Fibroblast of lung (primary cell): ENCODE results near the gene NOSTRIN. TPM values are rescaled to one million over a fixed set of nuclear protein-coding genes. Genes with fewer than 3 reads are reported as not detected.

Experiments used
- DNase-seq, 2 donors: peaks; one replicate each; pipeline versions ENCODE4 v3.0.0 to v3.0.0-alpha.2; 2010; ENCODE audit warnings: low read depth in 2 of 2
- H2AFZ ChIP-seq: 2 replicates; pipeline ENCODE4 v1.5.1; 2012; ENCODE audit warnings: low read length, control low read depth, inconsistent platforms
- H3K27ac ChIP-seq: 2 replicates; pipeline ENCODE4 v1.5.1; 2011; ENCODE audit warnings: low read length, control low read depth; ENCODE audit not compliant: insufficient read depth
- H3K27me3 ChIP-seq: 2 replicates; pipeline ENCODE4 v1.5.1; 2011; ENCODE audit warnings: mild to moderate bottlenecking, low read length; ENCODE audit not compliant: control insufficient read depth, insufficient read depth
- H3K36me3 ChIP-seq: 2 replicates; pipeline ENCODE4 v1.5.1; 2011; ENCODE audit warnings: low read length; ENCODE audit not compliant: control insufficient read depth, insufficient read depth
- H3K4me1 ChIP-seq: 2 replicates; pipeline ENCODE4 v1.5.1; 2011; ENCODE audit warnings: low read length; ENCODE audit not compliant: control insufficient read depth, insufficient read depth; ENCODE audit errors: extremely low read depth
- H3K4me2 ChIP-seq: 2 replicates; pipeline ENCODE4 v1.5.1; 2011; ENCODE audit warnings: low read length, control low read depth; ENCODE audit not compliant: insufficient read depth; ENCODE audit errors: extremely low read depth
- H3K4me3 ChIP-seq, 4 experiments: fragments of 200-600 bp in 1 of 4; sonication (generic) in 1 of 4; replicated peaks in 1 of 4; 2 replicates each; pipeline ENCODE4 v1.5.1; 2011 to 2016; ENCODE audit warnings: low read length in 4 of 4, low read depth in 3 of 4, mild to moderate bottlenecking in 3 of 4, control low read depth in 2 of 4, inconsistent platforms in 1 of 4, mixed read lengths in 1 of 4; ENCODE audit not compliant: insufficient read depth in 1 of 4; ENCODE audit errors: control extremely low read depth in 1 of 4
- H3K79me2 ChIP-seq: 2 replicates; pipeline ENCODE4 v1.5.1; 2012; ENCODE audit warnings: mild to moderate bottlenecking, low read length, inconsistent platforms; ENCODE audit not compliant: control insufficient read depth, insufficient read depth
- H3K9ac ChIP-seq: 2 replicates; pipeline ENCODE4 v1.5.1; 2011; ENCODE audit warnings: mild to moderate bottlenecking, low read length, control low read depth; ENCODE audit not compliant: insufficient read depth
- H3K9me3 ChIP-seq: 2 replicates; pipeline ENCODE4 v1.5.1; 2012; ENCODE audit warnings: low read depth, low read length; ENCODE audit not compliant: control insufficient read depth, insufficient read depth
- H4K20me1 ChIP-seq: 2 replicates; pipeline ENCODE4 v1.5.1; 2011; ENCODE audit warnings: low read length; ENCODE audit not compliant: control insufficient read depth, insufficient read depth; ENCODE audit errors: extremely low read depth
- EZH2 ChIP-seq: IDR thresholded peaks from 2 replicates; pipeline ENCODE4 v1.5.1; 2012; ENCODE audit warnings: low read length, control low read depth, mild to moderate bottlenecking; ENCODE audit errors: missing control alignments
- polyA plus RNA-seq, 2 donors: library from polyadenylated mRNA; depleted of rRNA in 1 of 2; stranded (reverse) in 1 of 2; unstranded in 1 of 2; fragments of >200 nt; gene quantifications; 2 replicates each; pipeline ENCODE4 v1.2.1, GENCODE V29; 2011 to 2012; ENCODE audit warnings: missing spikeins in 1 of 2
- total RNA-seq: library from RNA; depleted of rRNA; stranded (reverse); fragments of >200 nt; gene quantifications from 2 replicates; pipeline ENCODE4 v1.2.1, GENCODE V29; 2014
- TF ChIP-seq, protein P1 (sequence below), 2 donors: IDR thresholded peaks in 1 of 2; conservative IDR thresholded peaks in 1 of 2; 1 replicate in 1 of 2; 2 replicates in 1 of 2; pipeline ENCODE4 v1.5.1; 2011 to 2012; ENCODE audit warnings: low read length in 2 of 2, control low read depth in 1 of 2, inconsistent platforms in 1 of 2, low read depth in 1 of 2, mild to moderate bottlenecking in 1 of 2

Gene NOSTRIN
- total and polyA plus RNA-seq, 2 donors (not counting 1 experiment from before 2014, with no cell fraction given) = 0.50 to 1.3 TPM

- Histone ChIP-seq H3K27ac (no peak overlapping the region), H3K36me3 (no peaks in the 10 kb centered on the region), H3K9me3 (no peaks in the 10 kb centered on the region), H3K4me2 (no peak overlapping the region), H3K4me1 (no peaks in the 10 kb centered on the region), H3K27me3 (no peaks in the 10 kb centered on the region), H3K79me2 (no peaks in the 10 kb centered on the region), H2AFZ (no peak overlapping the region), H3K9ac (no peak overlapping the region), H4K20me1 (no peaks in the 10 kb centered on the region), H3K4me3 (no peak overlapping the region)
- DNase-seq = no peak
- TF ChIP-seq EZH2 = no peak
- TF ChIP-seq, protein P1, sequence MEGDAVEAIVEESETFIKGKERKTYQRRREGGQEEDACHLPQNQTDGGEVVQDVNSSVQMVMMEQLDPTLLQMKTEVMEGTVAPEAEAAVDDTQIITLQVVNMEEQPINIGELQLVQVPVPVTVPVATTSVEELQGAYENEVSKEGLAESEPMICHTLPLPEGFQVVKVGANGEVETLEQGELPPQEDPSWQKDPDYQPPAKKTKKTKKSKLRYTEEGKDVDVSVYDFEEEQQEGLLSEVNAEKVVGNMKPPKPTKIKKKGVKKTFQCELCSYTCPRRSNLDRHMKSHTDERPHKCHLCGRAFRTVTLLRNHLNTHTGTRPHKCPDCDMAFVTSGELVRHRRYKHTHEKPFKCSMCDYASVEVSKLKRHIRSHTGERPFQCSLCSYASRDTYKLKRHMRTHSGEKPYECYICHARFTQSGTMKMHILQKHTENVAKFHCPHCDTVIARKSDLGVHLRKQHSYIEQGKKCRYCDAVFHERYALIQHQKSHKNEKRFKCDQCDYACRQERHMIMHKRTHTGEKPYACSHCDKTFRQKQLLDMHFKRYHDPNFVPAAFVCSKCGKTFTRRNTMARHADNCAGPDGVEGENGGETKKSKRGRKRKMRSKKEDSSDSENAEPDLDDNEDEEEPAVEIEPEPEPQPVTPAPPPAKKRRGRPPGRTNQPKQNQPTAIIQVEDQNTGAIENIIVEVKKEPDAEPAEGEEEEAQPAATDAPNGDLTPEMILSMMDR (conservative IDR thresholded peaks at IDR 0.05 in 1 of 2, IDR thresholded peaks at IDR 0.05 in 1 of 2; ENCODE audit: low read depth in 1 of 2, low read length in 2 of 2) = no peak
Measured at GRCh38 chr2:168775837-168776236, 26.6 kb upstream of the NOSTRIN start.

DNA sequence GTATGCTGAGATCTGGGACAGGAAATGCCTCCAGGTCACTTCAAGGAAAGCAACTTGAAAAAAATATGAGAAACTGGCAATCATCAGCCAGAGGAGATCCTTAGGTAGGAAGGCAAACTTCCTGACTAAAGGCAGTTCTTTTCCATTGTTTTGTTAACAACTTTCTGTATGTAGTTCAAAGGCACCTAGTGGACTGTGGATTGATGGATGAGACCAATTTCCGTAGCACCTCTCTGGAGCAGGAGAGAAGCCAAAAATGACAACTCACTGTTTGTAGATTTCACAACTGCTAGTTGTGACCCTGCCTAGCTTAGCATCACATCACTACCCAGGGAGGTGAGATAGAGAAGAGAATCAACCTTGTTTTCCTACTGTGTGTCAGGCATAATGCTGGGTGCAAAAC lies 21.8 kb upstream of the NOSTRIN start:
- no peaks in the 10 kb centered on the region for H3K27me3 ChIP-seq
- H3K36me3 ChIP-seq = no peaks in the 10 kb centered on the region
- no peaks in the 10 kb centered on the region for H4K20me1 ChIP-seq
- DNase-seq = peak in 1 of 2 donors; percentile 68
- H3K79me2 ChIP-seq = no peaks in the 10 kb centered on the region
- H3K4me3 ChIP-seq = no peak overlapping the region
- TF ChIP-seq EZH2 = no peak
- TF ChIP-seq, protein P1 (conservative IDR thresholded peaks at IDR 0.05 in 1 of 2, IDR thresholded peaks at IDR 0.05 in 1 of 2; ENCODE audit: low read depth in 1 of 2, low read length in 2 of 2) = no peak
- H3K9me3 ChIP-seq = no peaks in the 10 kb centered on the region
- no peak overlapping the region for H3K27ac ChIP-seq
- no peak overlapping the region for H2AFZ ChIP-seq
- H3K4me2 ChIP-seq = no peak overlapping the region
- H3K4me1 ChIP-seq = no peaks in the 10 kb centered on the region
- no peak overlapping the region for H3K9ac ChIP-seq

DNA sequence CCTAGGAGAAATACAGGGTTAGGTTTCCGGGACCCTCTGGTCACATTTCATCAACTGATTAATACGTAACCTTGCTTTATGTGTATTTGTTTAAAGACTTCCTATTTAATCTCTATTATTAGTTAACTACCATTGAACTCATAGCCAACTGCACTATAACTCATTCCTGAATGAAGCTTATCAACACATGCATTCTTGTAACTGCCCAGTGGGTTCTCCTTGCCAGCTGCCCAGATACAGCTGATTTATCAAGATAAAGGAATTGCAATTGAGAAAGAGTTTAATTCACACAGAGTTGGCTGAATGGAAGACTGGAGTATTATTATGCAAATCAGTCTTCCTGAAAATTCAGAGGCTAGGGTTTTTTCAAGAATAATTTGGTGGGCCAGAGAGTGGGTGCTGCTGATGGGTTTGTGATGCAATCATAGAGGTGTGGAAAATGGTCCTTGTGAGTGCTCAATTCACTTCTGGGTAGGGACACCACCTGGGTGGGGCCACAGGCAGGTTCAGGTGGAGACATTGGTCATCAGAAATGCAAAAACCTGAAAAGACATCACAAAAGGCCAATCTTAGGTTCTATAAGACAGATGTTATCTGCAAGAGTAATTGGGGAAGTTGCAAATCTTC lies 21.1 kb upstream of the NOSTRIN start:
- Histone ChIP-seq H3K36me3 (no peaks in the 10 kb centered on the region), H3K27me3 (no peaks in the 10 kb centered on the region), H2AFZ (no peak overlapping the region), H3K4me2 (no peak overlapping the region), H3K4me3 (no peak overlapping the region), H3K9ac (no peak overlapping the region), H3K4me1 (no peaks in the 10 kb centered on the region), H4K20me1 (no peaks in the 10 kb centered on the region), H3K79me2 (no peaks in the 10 kb centered on the region), H3K9me3 (no peaks in the 10 kb centered on the region), H3K27ac (no peak overlapping the region)
- TF ChIP-seq EZH2 = no peak
- peak in 1 of 2 donors; percentile 60 for DNase-seq
